GM12891 (cell line): ENCODE results near the gene HDDC3.

ENCODE experiments used
- POU2F2 ChIP-seq: IDR thresholded peaks from 2 replicates; pipeline ENCODE4 v1.6.1; 2011; ENCODE audit warnings: low read depth, mild to moderate bottlenecking, control low read depth, low read length, moderate library complexity
- TAF1 ChIP-seq: IDR thresholded peaks from 2 replicates; pipeline ENCODE4 v1.6.1; 2011; ENCODE audit warnings: low read depth, low read length, control low read depth

GRCh38 chr15:90968434-90968833, 36.1 kb upstream of the HDDC3 start:
- TF ChIP-seq TAF1 (no peak), POU2F2 (no peak)
